ENCODE data around the gene CLSTN1.
"Not testable (repeated sequence)": the region's sequence is repeated elsewhere in the genome, so short reads cannot be mapped to it uniquely, and the experiment has no call there.

Gene CLSTN1

DNA sequence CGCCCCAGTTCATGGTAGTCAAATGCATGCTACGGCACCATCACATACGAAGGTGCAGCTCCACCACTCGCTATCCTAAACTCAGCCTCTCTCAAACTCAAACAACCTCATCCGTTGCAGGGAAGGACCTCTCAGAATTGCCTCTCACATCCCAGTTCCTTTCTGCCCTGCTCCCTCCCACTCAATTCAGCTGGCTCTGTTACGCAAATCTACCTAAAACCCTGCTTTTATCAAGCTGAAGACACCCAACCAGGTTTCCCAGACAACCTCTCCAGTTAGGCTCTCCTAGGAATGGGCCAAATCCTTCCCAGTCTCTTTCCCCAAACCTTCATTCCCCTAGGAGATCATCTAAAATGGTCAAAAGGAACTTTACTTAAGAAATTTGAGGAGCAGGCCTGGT, 62.9 kb downstream of the CLSTN1 start:
- no peak for DNase-seq

DNA sequence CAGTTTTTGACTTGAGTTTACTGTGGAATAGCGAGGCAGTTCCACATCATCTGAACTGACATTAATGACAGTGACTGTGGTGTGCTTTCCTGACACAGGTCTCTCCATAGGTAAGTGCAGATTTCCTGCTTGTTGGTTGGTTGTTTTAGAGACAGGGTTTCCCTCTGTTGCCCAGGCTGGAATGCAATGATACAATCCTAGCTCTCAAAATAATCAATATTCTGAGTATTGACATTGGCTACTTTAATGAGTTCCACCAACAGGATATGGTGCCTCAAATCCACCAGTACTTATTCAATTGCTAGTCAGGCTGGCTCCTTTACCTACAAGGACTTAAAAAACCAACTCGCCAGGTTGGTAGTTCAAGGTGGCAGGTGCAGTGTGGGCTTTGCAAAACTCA, 63.8 kb downstream of the CLSTN1 start:
- no peak for DNase-seq

DNA sequence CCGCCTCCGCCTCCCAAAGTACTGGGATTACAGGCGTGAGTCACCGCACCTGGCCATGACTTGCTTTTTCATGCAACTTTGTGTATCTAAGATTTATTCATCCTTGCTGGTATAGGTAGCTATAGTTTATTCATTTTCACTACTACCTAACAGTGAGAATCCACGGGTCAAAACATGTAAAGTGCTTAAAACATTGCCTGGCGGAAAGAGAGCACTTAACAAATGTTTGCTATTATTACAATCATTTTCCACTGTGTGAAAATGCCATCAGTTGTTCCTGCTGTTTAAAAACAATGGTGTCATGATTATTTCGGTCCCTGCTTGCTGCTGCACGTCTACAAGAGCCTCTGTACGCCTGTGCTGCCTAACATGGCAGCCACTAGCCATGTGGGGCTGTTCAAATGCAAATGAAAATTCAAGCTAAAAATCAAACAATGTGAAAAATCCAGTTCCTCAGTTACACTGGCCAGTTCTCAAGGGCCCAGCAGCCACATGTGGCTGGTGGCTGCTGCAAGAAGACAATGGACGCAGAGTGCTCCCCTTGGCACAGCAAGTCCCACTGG, 65.1 kb downstream of the CLSTN1 start:
- no peak for DNase-seq

DNA sequence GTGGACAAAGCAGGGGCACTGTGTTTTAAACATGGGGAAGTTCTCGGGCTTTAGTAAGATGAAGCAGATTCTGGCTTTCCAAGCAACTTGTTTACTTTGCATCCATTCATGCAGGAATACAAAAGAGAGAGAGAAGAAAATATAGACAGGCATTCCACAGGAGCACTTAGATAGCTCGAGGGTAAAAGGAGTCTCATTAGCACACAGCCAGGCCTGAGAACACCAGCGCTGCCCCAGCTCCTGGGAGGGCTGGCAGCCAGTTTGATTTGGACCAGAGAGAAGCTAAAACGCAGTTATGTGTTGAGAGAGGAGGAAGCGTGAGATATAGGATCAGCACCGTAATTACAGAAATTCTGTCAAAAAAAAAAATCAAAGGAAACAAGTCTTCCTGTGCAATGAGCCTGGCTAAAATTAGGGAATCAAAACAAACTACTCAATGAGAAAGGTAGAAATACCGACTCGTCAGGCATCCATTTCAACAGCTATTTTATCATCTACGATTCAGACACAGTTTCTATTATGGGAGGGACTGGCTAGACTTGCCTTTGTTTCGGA, 68.2 kb downstream of the CLSTN1 start:
- no peak for DNase-seq

DNA sequence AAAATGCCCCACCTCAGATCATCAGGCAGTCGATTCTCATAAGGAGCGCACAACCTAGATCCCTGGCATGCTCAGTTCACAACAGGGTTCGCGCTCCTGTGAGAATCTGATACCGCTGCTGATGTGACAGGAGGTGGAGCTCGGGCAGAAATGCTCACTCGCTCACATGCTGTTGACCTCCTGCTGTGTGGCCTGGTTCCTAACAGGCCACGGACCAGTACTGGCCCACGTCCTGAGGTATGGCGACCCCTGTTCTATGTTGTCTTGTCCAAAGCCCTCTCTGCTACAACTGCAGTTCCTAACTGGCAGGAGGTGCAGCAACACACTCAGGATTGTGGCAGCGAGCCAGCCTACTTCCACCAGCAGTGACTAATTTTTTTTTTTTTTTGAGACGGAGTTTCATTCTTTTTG, 70.6 kb downstream of the CLSTN1 start:
- DNase-seq = no peak

DNA sequence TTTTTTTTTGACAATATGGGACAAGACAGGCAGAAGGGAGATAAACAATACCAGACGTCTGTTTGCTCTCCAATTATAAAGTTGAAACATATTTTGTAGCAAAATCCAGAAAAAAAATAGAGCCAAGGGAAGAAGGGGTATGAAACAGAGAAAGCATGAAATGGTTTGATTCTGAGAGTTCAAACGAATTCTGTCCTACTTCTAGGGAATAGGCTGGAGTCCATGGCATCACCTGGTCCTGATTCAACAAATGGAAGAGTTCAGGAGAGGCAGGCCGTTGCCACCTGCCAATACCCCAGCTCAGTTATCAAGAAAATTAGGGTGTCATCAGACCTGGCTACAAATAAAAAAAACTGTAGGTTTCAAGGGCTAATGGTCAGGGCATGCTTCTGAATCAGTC, 71.8 kb downstream of the CLSTN1 start:
- no peak for DNase-seq

DNA sequence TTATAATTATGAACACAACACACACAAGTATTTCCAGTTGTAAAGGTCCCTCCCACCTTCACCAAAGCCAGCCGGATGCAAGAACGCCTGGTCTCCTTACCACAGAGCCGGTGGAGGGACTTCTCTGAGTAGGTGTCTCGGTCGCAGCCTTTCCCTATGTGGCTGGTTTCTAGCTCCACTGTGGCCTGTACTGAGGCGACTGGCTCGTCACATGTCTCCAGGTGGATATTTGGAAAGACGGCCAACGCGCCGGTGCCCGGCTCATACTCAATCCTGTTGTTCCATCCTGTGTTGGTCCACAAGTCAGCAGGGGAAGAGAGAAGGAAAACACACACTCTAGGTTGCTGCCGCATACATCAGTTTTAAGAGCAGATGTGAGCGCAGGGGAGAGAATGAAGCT, 74.4 kb downstream of the CLSTN1 start:
- no peak for DNase-seq

DNA sequence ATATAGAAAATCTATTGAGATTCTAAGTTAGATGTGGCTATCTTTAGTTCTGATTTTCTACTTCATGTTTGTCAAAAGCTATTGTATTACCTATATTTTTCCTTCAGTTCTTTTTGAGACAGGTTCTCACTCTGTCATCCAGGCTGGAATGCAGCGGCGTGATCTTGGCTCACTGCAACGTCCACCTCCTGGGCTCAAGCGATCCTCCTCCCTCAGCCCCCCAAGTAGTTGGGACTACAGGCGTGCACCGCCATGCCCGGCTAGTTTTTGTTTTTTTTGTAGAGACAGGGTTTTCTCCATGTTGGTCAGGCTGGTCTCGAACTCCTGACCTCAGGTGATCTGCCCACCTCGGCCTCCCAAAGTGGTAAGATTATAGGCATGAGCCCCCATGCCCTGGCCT, 75.4 kb downstream of the CLSTN1 start:
- DNase-seq = not testable (repeated sequence)

DNA sequence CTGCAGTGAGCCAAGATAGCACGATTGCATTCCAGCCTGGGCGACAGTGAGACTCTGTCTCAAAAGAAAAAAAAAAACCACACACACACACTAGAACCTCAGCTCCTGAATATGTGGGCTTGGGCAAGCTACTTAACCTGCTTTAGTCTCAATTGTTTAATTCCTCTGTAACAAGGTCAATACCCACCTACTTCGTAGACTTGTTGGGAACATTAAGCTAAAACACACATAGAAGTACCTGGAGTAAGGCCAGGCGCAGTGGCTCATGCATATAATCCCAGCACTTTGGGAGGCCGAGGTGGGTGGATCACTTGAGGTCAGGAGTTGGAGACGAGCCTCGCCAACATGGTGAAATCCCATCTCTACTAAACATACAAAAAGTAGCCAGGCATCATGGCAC, 77.1 kb downstream of the CLSTN1 start:
- DNase-seq = no peak

DNA sequence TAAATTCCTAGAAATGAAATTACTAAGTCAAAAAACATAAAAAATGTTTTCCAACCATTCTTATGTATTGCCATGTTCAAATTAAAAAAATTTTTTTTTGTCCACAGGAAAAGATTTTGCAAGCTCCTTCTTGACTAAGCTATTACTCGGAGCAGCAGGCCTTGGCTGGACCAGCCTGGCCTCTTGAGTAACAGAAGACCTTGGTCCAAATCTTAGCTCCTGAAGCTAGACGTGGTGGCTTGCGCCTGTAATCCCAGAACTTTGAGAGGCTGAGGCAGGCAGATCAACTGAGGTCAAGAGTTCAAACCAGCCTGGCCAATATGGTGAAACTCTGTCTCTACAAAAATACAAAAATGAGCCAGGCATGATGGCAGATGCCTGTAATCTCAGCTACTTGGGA, 77.6 kb downstream of the CLSTN1 start:
- DNase-seq = no peak

DNA sequence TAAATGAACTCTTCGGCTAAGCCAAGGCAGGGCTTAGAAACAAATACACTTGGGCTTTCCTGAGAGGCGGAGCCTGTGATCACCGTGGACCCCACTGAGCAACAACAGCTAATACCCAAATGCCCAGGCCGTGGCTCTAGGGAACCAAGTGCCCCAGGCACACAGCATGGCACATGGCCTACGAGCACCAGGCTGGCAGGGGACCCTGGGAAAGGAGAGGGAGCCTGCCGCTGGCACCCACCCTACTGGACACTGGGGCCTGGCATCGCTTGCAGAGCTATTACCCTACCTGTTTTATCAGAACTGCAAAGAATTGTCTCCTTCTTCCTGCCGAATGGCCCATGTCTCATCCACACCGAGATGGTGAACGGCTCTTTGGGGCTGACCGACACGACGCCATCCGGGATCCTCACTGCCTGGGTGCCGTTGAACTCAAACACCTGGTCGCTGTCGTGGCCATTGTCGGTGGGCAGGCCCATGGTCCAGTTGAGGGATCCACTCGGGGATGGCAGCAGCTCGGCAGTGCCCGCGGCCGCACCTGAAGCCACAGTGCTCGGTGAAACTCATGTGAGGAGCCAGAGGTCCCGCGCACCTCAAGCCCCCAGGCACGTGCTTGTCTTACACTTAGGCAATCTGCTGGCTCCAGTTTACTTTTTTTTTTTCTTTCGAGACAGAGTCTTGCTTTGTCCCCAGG, 79.5 kb downstream of the CLSTN1 start:
- no peak for DNase-seq

DNA sequence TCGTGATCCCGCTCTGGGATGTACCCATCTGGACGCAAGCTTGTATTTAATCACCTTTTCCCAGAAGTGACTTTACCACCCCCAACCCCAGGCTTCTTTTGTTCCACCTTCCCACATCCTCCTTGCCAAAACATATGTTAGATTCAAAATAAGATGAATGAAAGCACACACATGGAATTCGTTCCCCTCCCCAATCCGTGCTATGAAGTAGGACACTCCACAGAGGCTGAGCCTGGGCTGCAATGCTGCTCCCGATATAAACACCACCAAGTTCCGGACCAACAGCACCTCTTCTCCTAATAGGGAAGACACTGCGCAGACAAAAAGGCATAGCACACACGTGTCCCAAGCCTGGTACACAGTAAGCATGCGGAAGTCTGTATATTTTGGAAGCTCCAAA, 86.1 kb downstream of the CLSTN1 start:
- no peak for DNase-seq

DNA sequence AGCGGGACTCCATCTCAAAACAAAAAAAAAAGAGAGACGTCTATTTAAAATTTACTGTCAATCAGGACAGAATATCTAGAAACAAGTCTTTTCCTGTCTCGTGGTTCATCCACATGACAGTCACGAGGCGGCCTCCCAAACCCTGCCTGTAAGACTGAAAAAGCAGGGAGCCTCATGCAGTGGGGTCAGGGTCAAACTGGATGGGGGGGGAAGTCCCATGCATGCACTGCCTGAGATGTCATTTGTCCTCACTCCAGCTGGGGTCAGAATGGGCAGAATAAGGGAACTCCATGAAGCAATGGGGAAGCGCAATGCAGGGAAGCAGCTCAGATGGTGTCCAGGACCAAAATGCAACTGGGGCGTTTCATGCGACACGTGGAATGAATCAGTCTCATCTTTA, 86.7 kb downstream of the CLSTN1 start:
- DNase-seq = no peak

DNA sequence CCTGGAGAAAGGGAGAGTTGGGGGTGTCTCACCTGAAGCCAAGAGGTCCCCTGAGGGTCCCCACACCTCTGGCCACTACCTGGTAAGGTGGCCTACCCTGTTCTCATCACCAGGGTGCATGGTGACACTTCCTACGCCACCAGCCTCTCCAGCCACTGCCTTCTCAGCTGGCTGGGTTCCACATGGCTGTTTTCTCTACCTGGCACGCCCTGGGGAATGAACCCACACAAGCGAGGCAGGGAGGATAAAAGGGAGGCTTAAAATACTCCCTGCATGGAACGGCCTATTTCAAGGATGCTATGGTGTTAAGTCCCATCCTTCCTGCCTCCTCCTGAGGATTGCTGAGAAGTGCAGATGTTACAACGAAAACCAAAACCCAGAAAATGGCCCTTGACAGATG, 87.5 kb downstream of the CLSTN1 start:
- DNase-seq = no peak

DNA sequence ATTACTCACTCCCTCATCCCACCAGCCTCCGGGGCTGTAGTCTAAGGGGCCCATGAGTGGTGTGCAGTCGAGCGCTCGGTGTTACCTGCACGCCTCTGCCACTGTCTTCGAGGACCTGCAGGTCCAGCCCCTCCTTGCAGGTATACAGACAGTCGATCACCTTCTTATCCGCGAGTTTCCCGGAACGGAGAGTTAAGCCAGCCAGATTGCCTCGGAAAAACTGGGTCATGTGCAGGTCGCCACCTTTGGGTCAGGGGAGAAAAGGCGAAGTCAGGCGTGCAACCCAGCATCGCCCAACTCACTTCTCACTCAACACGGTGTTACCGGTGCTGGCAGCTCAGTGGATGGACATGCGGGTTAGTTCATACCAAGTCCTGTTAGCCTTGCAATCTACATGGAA, 88.0 kb downstream of the CLSTN1 start:
- no peak for DNase-seq

DNA sequence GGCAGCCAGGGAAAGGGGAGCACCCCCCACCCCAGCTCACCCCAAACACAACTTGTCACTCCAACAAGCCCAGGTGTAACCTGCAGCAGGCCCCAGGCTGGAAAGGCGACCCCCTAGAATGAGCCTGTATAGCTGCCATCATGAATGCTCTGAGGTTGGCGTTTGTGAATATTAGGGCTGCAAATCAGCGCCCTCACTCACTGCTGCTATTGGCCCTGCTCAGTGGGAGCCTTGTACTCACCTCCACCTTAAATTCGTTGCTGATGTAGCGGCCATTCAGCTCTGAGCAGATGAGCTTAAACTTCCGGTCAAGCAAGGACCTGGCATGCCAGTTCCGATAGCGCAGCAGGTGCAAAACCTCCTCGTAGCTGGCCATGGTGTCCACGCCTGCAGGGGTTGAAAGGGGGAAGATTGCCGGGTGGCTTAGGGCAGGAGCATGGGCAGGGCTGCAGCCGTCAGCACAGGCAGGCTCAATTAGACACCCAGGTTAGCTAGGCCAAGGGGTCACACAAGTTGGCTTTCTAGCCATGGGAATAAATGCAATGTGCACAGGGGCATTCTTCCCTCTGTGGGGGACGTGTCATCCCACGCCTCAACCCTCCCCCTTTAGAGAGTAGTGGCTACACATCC, 90.5 kb downstream of the CLSTN1 start:
- DNase-seq = no peak

DNA sequence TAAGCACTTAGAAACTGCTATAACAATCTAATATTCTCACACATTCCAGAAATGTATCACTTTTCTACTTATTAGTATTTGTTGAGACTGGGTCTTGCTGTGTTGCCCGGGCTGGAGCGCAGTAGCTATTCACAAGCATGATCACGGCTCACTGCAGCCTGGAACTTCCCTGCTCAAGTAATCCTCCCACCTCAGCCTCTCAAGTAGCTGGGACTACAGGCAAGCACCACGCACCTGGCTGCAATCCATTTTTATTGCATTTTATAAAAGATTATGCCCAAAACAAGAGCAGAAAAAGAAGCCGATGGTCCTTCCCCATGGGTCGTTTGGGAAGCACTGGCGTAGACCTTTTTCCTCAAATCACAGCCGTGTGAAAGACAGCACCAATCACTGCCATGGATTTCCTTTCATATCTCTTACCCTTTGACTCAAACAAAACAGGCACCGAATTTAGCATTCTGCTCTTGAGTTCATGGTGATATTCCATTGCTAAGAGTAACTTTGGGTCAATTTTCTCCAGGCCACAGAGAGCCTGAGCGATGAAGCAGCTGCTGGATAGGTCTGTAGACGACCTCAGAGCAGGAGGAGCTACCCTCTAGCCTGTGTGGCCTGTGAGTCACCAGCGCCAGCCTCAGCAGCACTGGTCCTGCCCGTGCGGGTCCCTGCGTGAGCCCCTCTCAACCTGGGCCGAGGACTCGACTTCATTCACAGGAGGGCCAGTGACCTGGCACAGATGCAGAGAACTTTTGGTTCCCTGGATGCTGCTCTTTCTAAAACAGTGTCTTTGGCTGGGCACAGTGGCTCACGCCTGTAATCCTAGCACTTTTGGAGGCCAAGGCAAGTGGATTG, 91.4 kb downstream of the CLSTN1 start:
- DNase-seq = no peak

DNA sequence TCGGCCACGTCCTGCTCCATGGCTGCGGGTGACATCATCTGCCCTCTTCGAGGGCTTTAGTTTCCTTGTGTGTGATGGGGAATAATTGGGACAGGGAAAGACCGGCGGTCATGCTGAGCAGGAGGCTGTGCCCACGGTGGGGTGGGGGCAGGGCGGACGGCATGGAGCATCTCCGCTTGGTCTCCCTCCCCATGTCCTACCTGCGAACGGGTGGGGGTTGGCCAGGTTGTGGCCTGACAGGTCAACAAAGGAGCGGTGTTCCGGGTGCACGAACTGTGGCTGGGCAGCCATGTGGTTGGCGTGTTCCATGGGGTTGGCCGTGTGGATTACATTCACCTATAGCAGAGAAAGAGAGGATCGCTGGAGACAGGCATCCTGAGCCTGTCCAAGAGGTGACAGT, 92.2 kb downstream of the CLSTN1 start:
- no peak for DNase-seq

DNA sequence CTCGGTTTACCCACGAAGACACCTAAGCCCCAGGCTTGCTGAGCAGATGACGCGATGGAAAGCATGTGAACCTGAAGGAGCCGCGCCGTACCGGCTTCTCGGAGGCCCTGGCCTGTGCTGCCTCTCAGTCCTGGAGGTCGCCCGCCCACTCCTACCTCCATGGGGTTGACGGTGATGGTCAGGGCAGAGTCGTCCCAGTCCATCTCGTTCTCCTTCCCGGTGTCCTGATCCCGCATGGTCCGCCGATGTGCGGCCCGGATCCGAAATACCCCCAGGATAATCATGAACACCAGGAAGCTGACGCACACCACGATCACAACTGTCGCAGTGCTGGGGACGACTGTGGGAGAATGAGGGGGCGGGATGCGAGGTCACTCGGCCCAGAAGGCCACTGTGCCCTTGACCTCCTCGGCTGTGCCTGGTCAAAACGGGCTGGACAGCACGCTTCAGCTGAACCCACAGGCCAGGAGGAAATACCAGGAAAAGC, 92.7 kb downstream of the CLSTN1 start:
- DNase-seq = no peak

DNA sequence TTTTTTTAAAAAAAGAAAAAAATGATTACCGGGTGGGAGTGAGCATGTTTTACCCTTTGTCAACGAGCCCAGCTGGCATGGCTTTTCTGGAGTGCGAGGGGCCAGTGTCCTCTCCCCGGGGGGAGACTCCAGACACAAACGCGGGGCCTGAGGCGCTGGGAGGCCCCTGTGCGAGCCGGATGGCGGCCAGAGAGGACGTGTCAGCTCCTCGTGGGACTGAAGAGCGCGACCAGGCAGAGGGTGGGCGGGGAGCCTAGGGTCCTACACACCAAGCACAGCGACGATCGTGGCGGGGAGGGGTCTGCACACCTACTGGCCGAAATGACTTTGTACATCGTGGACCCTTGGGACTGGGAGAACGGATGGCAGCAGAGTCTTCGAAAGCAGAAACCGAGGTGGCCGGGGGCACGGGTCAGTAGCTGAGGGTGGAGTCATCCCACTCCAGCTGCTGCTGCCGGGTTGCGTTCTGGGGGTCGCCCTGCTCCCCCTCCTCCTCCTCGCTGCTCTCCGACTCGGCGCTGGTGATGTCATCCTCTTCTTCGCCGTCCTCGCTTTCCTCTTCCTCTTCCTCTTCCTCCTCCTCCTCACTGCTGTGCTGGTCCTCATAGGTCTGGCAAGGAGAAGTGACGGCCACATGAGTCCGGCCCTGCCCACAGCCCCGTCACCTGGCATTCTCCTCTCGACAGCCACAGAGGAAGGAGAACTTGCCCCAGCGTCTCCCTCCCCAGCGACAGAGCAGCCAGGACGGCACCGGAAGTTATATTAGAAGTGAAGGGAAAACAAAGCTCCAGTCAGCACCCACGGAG, 93.5 kb downstream of the CLSTN1 start:
- peak; percentile 64 for DNase-seq

DNA sequence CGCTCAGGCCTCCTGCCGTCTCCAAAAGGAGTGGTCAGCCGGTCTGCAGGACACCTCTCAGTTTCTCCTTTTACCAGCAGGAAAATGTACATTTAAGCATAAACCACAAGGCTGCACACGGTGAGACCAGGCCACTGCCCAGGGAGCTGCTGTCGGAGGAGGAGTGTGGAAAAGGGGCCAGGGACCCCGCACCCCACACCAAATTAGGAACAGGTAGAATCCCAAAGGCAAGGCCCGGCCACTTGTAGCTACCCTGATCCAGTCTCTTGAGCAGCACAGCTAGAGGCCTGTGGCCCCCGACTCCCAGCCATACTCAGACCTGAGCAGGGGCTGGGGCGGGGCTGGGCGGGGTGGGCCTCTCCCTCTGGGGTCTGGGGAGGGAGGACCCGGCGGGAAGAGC, 94.2 kb downstream of the CLSTN1 start:
- DNase-seq = no peak
